ENCODE measurements around the gene DNAJC4. TPM values are rescaled to one million over a fixed set of nuclear protein-coding genes. Genes with fewer than 3 reads are reported as not detected.

The DNAJC4 gene
- polyA plus RNA-seq, 6 donors from 2014 or later, result 41.9 to 66.6 (median 50.5) TPM

DNA sequence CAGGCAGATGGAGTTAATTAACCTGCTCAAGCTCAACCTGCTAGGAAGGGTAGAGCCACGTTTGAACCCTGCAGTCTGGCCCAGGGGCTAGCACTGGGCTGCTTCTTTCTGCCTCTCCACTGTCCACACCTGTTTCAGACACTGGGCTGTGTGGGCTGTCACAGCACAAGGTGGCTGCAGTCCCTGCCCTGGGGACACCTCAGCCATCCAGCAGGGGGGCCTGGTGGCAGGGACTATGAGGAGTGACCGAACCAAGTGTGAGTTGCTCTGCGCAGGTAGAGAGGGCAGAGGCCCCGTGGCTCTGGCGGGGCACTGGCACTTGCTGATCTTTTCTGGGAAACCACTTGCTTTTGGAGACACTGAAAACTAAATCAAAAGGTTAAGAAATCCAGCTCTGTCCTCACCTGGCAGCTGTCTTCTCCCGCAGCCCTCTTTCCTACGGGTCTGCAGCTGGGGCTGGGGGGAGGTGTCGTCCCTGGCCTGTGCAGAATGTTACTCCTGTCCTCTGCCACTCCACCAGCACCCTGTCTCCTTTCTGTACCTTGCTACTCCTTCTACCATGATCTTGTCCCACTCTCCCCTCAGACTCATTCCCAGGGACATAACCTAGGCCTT is 48.3 kb downstream of the DNAJC4 start:
- peaks cover 0 to 11% of the 10 kb centered on the region in 2 donors for H3K36me3 Mint-ChIP-seq
- no peaks in the 10 kb centered on the region for H3K9me3 Mint-ChIP-seq
- peaks cover 8 to 13% (median 12%) of the 10 kb centered on the region in 3 donors for H3K4me1 Mint-ChIP-seq
- H3K27ac Mint-ChIP-seq, result peak overlapping the region in 1 of 6 donors; percentile 10
- H3K4me3 Mint-ChIP-seq, result peak overlapping the region in 1 of 8 donors; percentile 12
- DNase-seq (no peak), ATAC-seq (ENCODE audit: low read depth in 2 of 2) (no peak)
- no peaks in the 10 kb centered on the region for H3K27me3 Mint-ChIP-seq

DNA sequence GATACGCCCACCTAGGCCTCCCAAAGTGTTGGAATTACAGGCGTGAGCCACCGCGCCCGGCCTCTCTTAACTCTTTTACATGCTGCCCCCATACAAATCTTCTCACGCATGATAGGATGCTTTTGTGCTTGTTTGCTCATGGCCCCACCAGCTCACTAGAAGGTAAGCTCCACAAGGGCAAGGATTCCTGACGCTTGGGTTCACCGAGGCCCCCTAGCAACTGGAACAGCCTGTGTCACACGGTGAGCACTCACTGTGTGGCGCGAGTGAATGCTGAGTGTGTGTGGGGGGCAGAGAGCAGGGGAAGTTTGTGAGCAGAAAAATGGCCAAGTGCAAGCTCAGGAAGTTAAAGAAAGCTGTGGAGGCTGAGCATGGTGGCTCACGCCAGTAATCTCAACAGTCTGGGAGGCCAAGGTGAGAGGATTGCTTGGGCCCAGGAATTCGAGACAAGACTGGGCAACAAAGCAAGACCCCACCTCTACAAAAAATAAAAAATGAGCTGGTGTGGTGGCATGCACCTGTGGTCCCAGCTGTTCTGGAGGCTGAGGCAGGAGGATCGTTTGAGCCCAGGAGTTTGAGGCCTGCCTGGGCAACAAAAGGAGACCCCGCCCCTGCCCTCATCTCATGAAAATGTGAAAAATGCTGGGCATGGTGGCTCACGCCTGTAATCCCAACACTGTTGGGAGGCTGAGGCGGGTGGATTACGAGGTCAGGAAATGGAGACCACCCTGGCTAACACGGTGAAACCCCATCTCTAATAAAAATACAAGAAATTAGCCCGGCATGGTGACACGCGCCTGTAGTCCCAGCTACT is 51.8 kb downstream of the DNAJC4 start:
- no peak for DNase-seq
- peak overlapping the region in 2 of 8 donors; percentile 63 to 69 for H3K4me3 Mint-ChIP-seq
- no peaks in the 10 kb centered on the region for H3K9me3 Mint-ChIP-seq
- H3K27me3 Mint-ChIP-seq, result no peaks in the 10 kb centered on the region
- ATAC-seq (ENCODE audit: low read depth in 2 of 2), result no peak
- peaks cover 0 to 11% of the 10 kb centered on the region in 2 donors for H3K36me3 Mint-ChIP-seq
- peaks cover 21 to 25% (median 23%) of the 10 kb centered on the region in 3 donors for H3K4me1 Mint-ChIP-seq
- H3K27ac Mint-ChIP-seq, result peak overlapping the region in 4 of 6 donors; percentile 47 to 99 (median 80)

DNA sequence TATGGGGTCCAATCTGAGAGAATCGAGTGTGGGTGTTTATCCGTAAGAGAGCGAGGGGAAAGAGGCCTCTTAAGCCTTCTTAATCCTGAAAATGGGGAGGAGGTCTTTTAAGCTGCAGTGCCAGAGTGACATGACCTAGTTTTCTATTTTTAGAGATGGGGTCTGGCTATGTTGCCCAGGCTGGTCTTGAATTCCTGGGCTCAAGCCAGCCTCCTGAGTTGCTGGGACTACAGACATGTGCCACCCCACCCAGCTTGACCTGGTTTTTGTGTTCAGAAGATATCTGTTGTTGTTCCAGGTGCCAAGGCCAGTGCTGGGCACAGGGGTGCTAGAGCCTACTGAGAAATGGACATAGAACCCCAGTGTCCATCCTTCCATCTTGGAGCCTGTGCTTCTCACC is 52.7 kb downstream of the DNAJC4 start:
- Mint-ChIP-seq H3K27ac (peak overlapping the region in 5 of 6 donors; percentile 92 to 99 (median 96)), H3K4me3 (peak overlapping the region in 7 of 8 donors; percentile 35 to 93 (median 85)), H3K36me3 (peaks cover 0 to 11% of the 10 kb centered on the region in 2 donors), H3K9me3 (no peaks in the 10 kb centered on the region), H3K27me3 (no peaks in the 10 kb centered on the region), H3K4me1 (peaks cover 21 to 25% (median 23%) of the 10 kb centered on the region in 3 donors)
- ATAC-seq (ENCODE audit: low read depth in 2 of 2), result no peak
- no peak for DNase-seq

Other genes starting within 250 kb of the DNAJC4 start
- gene OTUB1, start 244.1 kb upstream of the DNAJC4 start, polyA plus RNA-seq (ENCODE audit: low read depth in 6 of 6), result 100 to 1,000 TPM; 101 to 151 (median 113) TPM
- not detected for gene FLRT1, start 194.6 kb upstream of the DNAJC4 start, polyA plus RNA-seq (ENCODE audit: low read depth in 6 of 6)
- gene MACROD1, start 64.4 kb upstream of the DNAJC4 start, polyA plus RNA-seq (ENCODE audit: low read depth in 6 of 6), result 1 to 10 TPM; 1.5 to 7.0 (median 3.2) TPM
- gene STIP1, start 44.4 kb upstream of the DNAJC4 start, polyA plus RNA-seq (ENCODE audit: low read depth in 6 of 6), result 10 to 100 TPM; 26.3 to 92.4 (median 63.3) TPM
- 100 to 1,000 TPM in 5 of 6 donors, 10 to 100 TPM in 1; 98.6 to 148 (median 118) TPM for gene FERMT3, start 23.8 kb upstream of the DNAJC4 start, polyA plus RNA-seq (ENCODE audit: low read depth in 6 of 6)
- 10 to 100 TPM; 60.7 to 97.6 (median 86.0) TPM for gene TRPT1, start 4.4 kb upstream of the DNAJC4 start, polyA plus RNA-seq (ENCODE audit: low read depth in 6 of 6)
- 10 to 100 TPM; 43.6 to 96.6 (median 62.6) TPM for gene NUDT22, start 4.3 kb upstream of the DNAJC4 start, polyA plus RNA-seq (ENCODE audit: low read depth in 6 of 6)
- gene VEGFB, start 4.0 kb downstream of the DNAJC4 start, polyA plus RNA-seq (ENCODE audit: low read depth in 6 of 6), result 10 to 100 TPM; 10.9 to 33.7 (median 28.1) TPM
- gene FKBP2, start 10.5 kb downstream of the DNAJC4 start, polyA plus RNA-seq (ENCODE audit: low read depth in 6 of 6), result 10 to 100 TPM; 65.3 to 94.8 (median 79.8) TPM
- gene PPP1R14B, start 16.4 kb downstream of the DNAJC4 start, polyA plus RNA-seq (ENCODE audit: low read depth in 6 of 6), result 10 to 100 TPM; 21.2 to 49.9 (median 40.3) TPM
- under 1 TPM in 5 of 6 donors, not detected in 1; 0.12 to 0.55 (median 0.21) TPM for gene PLCB3, start 21.0 kb downstream of the DNAJC4 start, polyA plus RNA-seq (ENCODE audit: low read depth in 6 of 6)
- gene BAD, start 54.1 kb downstream of the DNAJC4 start, polyA plus RNA-seq (ENCODE audit: low read depth in 6 of 6), result 10 to 100 TPM; 45.5 to 72.8 (median 52.8) TPM
- gene GPR137, start 55.3 kb downstream of the DNAJC4 start, polyA plus RNA-seq (ENCODE audit: low read depth in 6 of 6), result 10 to 100 TPM; 17.3 to 35.5 (median 21.0) TPM
- gene KCNK4, start 60.8 kb downstream of the DNAJC4 start, polyA plus RNA-seq (ENCODE audit: low read depth in 6 of 6), result not detected
- gene CATSPERZ, start 69.8 kb downstream of the DNAJC4 start, polyA plus RNA-seq (ENCODE audit: low read depth in 6 of 6), result not detected
- gene ESRRA, start 75.0 kb downstream of the DNAJC4 start, polyA plus RNA-seq (ENCODE audit: low read depth in 6 of 6), result 1 to 10 TPM; 3.4 to 8.5 (median 6.5) TPM
- 100 to 1,000 TPM; 445 to 606 (median 521) TPM for gene TRMT112, start 87.0 kb downstream of the DNAJC4 start, polyA plus RNA-seq (ENCODE audit: low read depth in 6 of 6)
- gene PRDX5, start 87.6 kb downstream of the DNAJC4 start, polyA plus RNA-seq (ENCODE audit: low read depth in 6 of 6), result 100 to 1,000 TPM; 229 to 385 (median 248) TPM
- gene CCDC88B, start 109.7 kb downstream of the DNAJC4 start, polyA plus RNA-seq (ENCODE audit: low read depth in 6 of 6), result 10 to 100 TPM in 5 of 6 donors, 1 to 10 TPM in 1; 9.3 to 73.0 (median 19.4) TPM
- 1 to 10 TPM; 1.1 to 8.3 (median 4.8) TPM for gene RPS6KA4, start 128.6 kb downstream of the DNAJC4 start, polyA plus RNA-seq (ENCODE audit: low read depth in 6 of 6)

All from naive B cell (primary cell).